ENCODE results near the gene GNAT2. TPM values are rescaled to one million over a fixed set of nuclear protein-coding genes. Genes with fewer than 3 reads are reported as not detected.

Gene GNAT2
- total RNA-seq, 1 experiment from 2014 or later = 0.52 TPM

GRCh38 chr1:109635862-109636200 lies 16.4 kb upstream of the GNAT2 start:
- ChIA-PET POLR2A (ENCODE audit: unreplicated experiment) (interaction anchor here (0.6 to 0.7 kb wide), 2 partner anchors 87 to 138 kb away, joined by 3 to 6 read pairs; no protein-coding TSS in a partner anchor), CTCF (interaction anchor here (0.6 to 2.5 kb wide), 7 partner anchors 15 to 348 kb away, joined by 3 to 12 read pairs (median 5); no protein-coding TSS in a partner anchor)
- TF ChIP-seq EZH2 (IDR thresholded peaks at IDR 0.05; ENCODE audit: low read depth) (no peak), CTCF (conservative IDR thresholded peaks at IDR 0.05) (no peak)

GRCh38 chr1:109634771-109635750 lies 15.6 kb upstream of the GNAT2 start:
- ChIA-PET CTCF (interaction anchor here (2.5 kb wide), 1 partner anchor 16 kb away, joined by 6 read pairs; no protein-coding TSS in a partner anchor), POLR2A (ENCODE audit: unreplicated experiment) (interaction anchor here (0.7 kb wide), 1 partner anchor 86 kb away, joined by 6 read pairs; no protein-coding TSS in a partner anchor)
- peaks cover 18% of the 10 kb centered on the region for H3K4me1 ChIP-seq (replicated peaks; ENCODE audit: insufficient read depth)
- H3K79me2 ChIP-seq (ENCODE audit: low read depth) = no peaks in the 10 kb centered on the region
- H3K27me3 ChIP-seq (ENCODE audit: insufficient read depth, low read depth) = no peaks in the 10 kb centered on the region
- H2AFZ ChIP-seq = no peak overlapping the region
- H3F3A ChIP-seq (ENCODE audit: insufficient read depth, low read depth) = peaks cover 18% of the 10 kb centered on the region; the same call in 1 of the 2 replicates
- no peak for TF ChIP-seq CTCF (conservative IDR thresholded peaks at IDR 0.05)
- no peak for TF ChIP-seq EZH2 (IDR thresholded peaks at IDR 0.05; ENCODE audit: low read depth)
- no peaks in the 10 kb centered on the region for H3K9me2 ChIP-seq (ENCODE audit: insufficient read depth)
- H3K36me3 ChIP-seq (ENCODE audit: low read depth) = peaks cover 8% of the 10 kb centered on the region
- H3K4me2 ChIP-seq = no peak overlapping the region
- no peak overlapping the region for H3K27ac ChIP-seq
- DNase-seq = peak in 1 of 2 experiments; percentile 30
- intact Hi-C loops (cut with micrococcal nuclease; ENCODE audit: unreplicated experiment) = no loop called here
- no TSS peak for BruUV-seq (replicated peaks)
- no peak overlapping the region for H3K4me3 ChIP-seq
- no peaks in the 10 kb centered on the region for H4K20me1 ChIP-seq (ENCODE audit: insufficient read depth)
- no peaks in the 10 kb centered on the region for H3K9me3 ChIP-seq (ENCODE audit: insufficient read depth, low read depth)

More at GRCh38 chr1:109635862-109636200, 16.4 kb upstream of the GNAT2 start:
- H4K20me1 ChIP-seq (ENCODE audit: insufficient read depth) = no peaks in the 10 kb centered on the region
- H3K4me3 ChIP-seq = no peak overlapping the region
- DNase-seq = no peak
- H2AFZ ChIP-seq = no peak overlapping the region
- H3K27me3 ChIP-seq (ENCODE audit: insufficient read depth, low read depth) = no peaks in the 10 kb centered on the region
- H3K9me2 ChIP-seq (ENCODE audit: insufficient read depth) = no peaks in the 10 kb centered on the region
- intact Hi-C loops (cut with micrococcal nuclease; ENCODE audit: unreplicated experiment) = loop anchor here (1.0 kb wide), 2 partner anchors 90 to 348 kb away; partner anchors contain the start of gene AHCYL1
- peak overlapping the region; percentile 52 for H3K27ac ChIP-seq
- no TSS peak for BruUV-seq (replicated peaks)
- no peaks in the 10 kb centered on the region for H3K79me2 ChIP-seq (ENCODE audit: low read depth)
- peaks cover 18% of the 10 kb centered on the region; the same call in 1 of the 2 replicates for H3F3A ChIP-seq (ENCODE audit: insufficient read depth, low read depth)
- H3K4me2 ChIP-seq = peak overlapping the region; percentile 49
- H3K36me3 ChIP-seq (ENCODE audit: low read depth) = peaks cover 5% of the 10 kb centered on the region; the same call in 1 of the 2 replicates
- peaks cover 18% of the 10 kb centered on the region for H3K4me1 ChIP-seq (replicated peaks; ENCODE audit: insufficient read depth)
- H3K9me3 ChIP-seq (ENCODE audit: insufficient read depth, low read depth) = no peaks in the 10 kb centered on the region

GRCh38 chr1:109634292-109634691 lies 14.9 kb upstream of the GNAT2 start:
- H3K4me1 ChIP-seq (replicated peaks; ENCODE audit: insufficient read depth) = peaks cover 18% of the 10 kb centered on the region
- ChIA-PET POLR2A (ENCODE audit: unreplicated experiment) (no interaction called here), CTCF (no interaction called here)
- H4K20me1 ChIP-seq (ENCODE audit: insufficient read depth) = no peaks in the 10 kb centered on the region
- no TSS peak for BruUV-seq (replicated peaks)
- H2AFZ ChIP-seq = no peak overlapping the region
- H3K4me2 ChIP-seq = no peak overlapping the region
- intact Hi-C loops (cut with micrococcal nuclease; ENCODE audit: unreplicated experiment) = no loop called here
- no peaks in the 10 kb centered on the region for H3K9me2 ChIP-seq (ENCODE audit: insufficient read depth)
- no peaks in the 10 kb centered on the region for H3K27me3 ChIP-seq (ENCODE audit: insufficient read depth, low read depth)
- H3F3A ChIP-seq (ENCODE audit: insufficient read depth, low read depth) = peaks cover 18% of the 10 kb centered on the region; the same call in 1 of the 2 replicates
- no peak for TF ChIP-seq EZH2 (IDR thresholded peaks at IDR 0.05; ENCODE audit: low read depth)
- no peak for TF ChIP-seq CTCF (conservative IDR thresholded peaks at IDR 0.05)
- H3K4me3 ChIP-seq = no peak overlapping the region
- H3K27ac ChIP-seq = no peak overlapping the region
- peak in 1 of 2 experiments; percentile 26 for DNase-seq
- H3K36me3 ChIP-seq (ENCODE audit: low read depth) = peaks cover 11% of the 10 kb centered on the region
- no peaks in the 10 kb centered on the region for H3K79me2 ChIP-seq (ENCODE audit: low read depth)
- H3K9me3 ChIP-seq (ENCODE audit: insufficient read depth, low read depth) = no peaks in the 10 kb centered on the region

All from PC-9 (cell line).